Measurements from ENCODE around the gene KNL1. TPM values are rescaled to one million over a fixed set of nuclear protein-coding genes. Genes with fewer than 3 reads are reported as not detected.

Gene KNL1
- total and polyA plus RNA-seq, 10 of the 15 experiments (the other 5 are each of a cell fraction or from before 2014, with no cell fraction given) = 10.9 to 55.5 (median 28.4) TPM

- TF ChIP-seq E4F1 (IDR thresholded peaks at IDR 0.05; ENCODE audit: borderline replicate concordance, partially characterized antibody) = peak; percentile 61
- TF ChIP-seq TCF12 (IDR thresholded peaks at IDR 0.05; ENCODE audit: low read depth, low read length) = peak; percentile 93; the same call in 1 of the 2 replicates
- peak; percentile 98 for TF ChIP-seq E2F8 (IDR thresholded peaks at IDR 0.05; ENCODE audit: low read depth, partially characterized antibody)
- TF ChIP-seq MLLT1 (IDR thresholded peaks at IDR 0.05) = peak; percentile 71; the same call in 1 of the 2 replicates
- TF ChIP-seq BCLAF1 (IDR thresholded peaks at IDR 0.05) = no peak
- TF ChIP-seq NBN (IDR thresholded peaks at IDR 0.05) = peak; percentile 79; the same call in 1 of the 2 replicates
- peak; percentile 46; the same call in 1 of the 2 replicates for TF ChIP-seq EED (IDR thresholded peaks at IDR 0.05; ENCODE audit: low read depth)
- no peak for TF ChIP-seq ZNF24 (IDR thresholded peaks at IDR 0.05)
- 0 out of 2 replicates have a peak, but pooled peaks have one; percentile 3 for TF ChIP-seq ATF3 (IDR thresholded peaks at IDR 0.05; ENCODE audit: borderline replicate concordance, extremely low read depth, low read depth, low read length)
- TF ChIP-seq HDAC6 (IDR thresholded peaks at IDR 0.05; ENCODE audit: unreplicated experiment) = no peak
- no peak for TF ChIP-seq YBX1 (IDR thresholded peaks at IDR 0.05)
- TF ChIP-seq NR2F1 (conservative IDR thresholded peaks at IDR 0.05) = 0 out of 2 replicates have a peak, but pooled peaks have one; percentile 32
- no peak for TF ChIP-seq ZNF622 (IDR thresholded peaks at IDR 0.05)
- TF ChIP-seq SRF (IDR thresholded peaks at IDR 0.05; ENCODE audit: low read depth in 2 of 2, low read length in 2 of 2) = 0 out of 4 replicates have a peak, but pooled peaks of 1 of the 2 experiments have one; percentile 8
- peak; percentile 100 for TF ChIP-seq NKRF (conservative IDR thresholded peaks at IDR 0.05)
These were observed 100.8 kb downstream of the KNL1 start, which contains the start of gene RAD51 (continued) for GRCh38 chr15:40694688-40695468.

Measured in GM12878 (cell line).